Uterus (tissue), 2 donors: ENCODE data around the gene ARL2.

Source experiments
- POLR2A ChIP-seq, 2 donors: fragments of 450-650 bp; IDR thresholded peaks; one replicate each; pipeline ENCODE4 v1.6.1; 2016; ENCODE audit warnings: antibody characterized with exemption in 2 of 2, mild to moderate bottlenecking in 1 of 2, moderate library complexity in 1 of 2
- TF ChIP-seq, protein P1 (sequence below), 4 experiments: fragments of 200-600 bp in 2 of 4; fragments of 450-650 bp in 2 of 4; sonication (generic) in 2 of 4; IDR thresholded peaks; one replicate each; pipeline ENCODE4 v1.5.1; 2016 to 2019; ENCODE audit warnings: antibody characterized with exemption in 4 of 4, mild to moderate bottlenecking in 2 of 4, moderate library complexity in 1 of 4

GRCh38 chr11:64969209-64969608, 44.8 kb upstream of the ARL2 start:
- TF ChIP-seq, protein P1, sequence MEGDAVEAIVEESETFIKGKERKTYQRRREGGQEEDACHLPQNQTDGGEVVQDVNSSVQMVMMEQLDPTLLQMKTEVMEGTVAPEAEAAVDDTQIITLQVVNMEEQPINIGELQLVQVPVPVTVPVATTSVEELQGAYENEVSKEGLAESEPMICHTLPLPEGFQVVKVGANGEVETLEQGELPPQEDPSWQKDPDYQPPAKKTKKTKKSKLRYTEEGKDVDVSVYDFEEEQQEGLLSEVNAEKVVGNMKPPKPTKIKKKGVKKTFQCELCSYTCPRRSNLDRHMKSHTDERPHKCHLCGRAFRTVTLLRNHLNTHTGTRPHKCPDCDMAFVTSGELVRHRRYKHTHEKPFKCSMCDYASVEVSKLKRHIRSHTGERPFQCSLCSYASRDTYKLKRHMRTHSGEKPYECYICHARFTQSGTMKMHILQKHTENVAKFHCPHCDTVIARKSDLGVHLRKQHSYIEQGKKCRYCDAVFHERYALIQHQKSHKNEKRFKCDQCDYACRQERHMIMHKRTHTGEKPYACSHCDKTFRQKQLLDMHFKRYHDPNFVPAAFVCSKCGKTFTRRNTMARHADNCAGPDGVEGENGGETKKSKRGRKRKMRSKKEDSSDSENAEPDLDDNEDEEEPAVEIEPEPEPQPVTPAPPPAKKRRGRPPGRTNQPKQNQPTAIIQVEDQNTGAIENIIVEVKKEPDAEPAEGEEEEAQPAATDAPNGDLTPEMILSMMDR (IDR thresholded peaks at IDR 0.05) = no peak
- TF ChIP-seq POLR2A (IDR thresholded peaks at IDR 0.05) = no peak
